Panc1 (cell line): ENCODE measurements around the gene ZNF652. TPM values are rescaled to one million over a fixed set of nuclear protein-coding genes. Genes with fewer than 3 reads are reported as not detected.

Experiments
- ATAC-seq: fragments of 200-7000 bp; cut with Tn5 transposase; 2 replicates; pipeline ENCODE4 v1.9.1; 2020; ENCODE audit warnings: mild to moderate bottlenecking, moderate library complexity
- BruUV-seq: library from RNA; stranded (reverse); fragments of 400-500 nt; replicated peaks from 2 replicates; lab custom pipeline; 2021; lab: Mats Ljungman, UMichigan
- CTCF ChIA-PET: fragments of 300-600 bp; sonication (Branson Sonifier 250); formaldehyde crosslinking; loops from one replicate; lab custom pipeline; 2022; ENCODE audit warnings: antibody characterized with exemption; lab: Charles Lee
- POLR2A ChIA-PET: fragments of 300-600 bp; sonication (Branson Sonifier 250); formaldehyde crosslinking; loops from one replicate; lab custom pipeline; 2022; ENCODE audit warnings: antibody characterized with exemption; lab: Charles Lee
- DNase-seq: peaks from one replicate; pipeline ENCODE4 v3.0.0-alpha.2; 2010; ENCODE audit warnings: low read depth, low spot score
- H3K27ac ChIP-seq: 2 replicates; pipeline ENCODE4 v1.5.1; 2011; ENCODE audit warnings: mild to moderate bottlenecking, low read length, inconsistent platforms
- H3K27me3 ChIP-seq: fragments of 200-500 bp; sonication (Bioruptor generic); 2 replicates; pipeline ENCODE4 v1.6.0; 2014; ENCODE audit warnings: low read length, inconsistent platforms; ENCODE audit not compliant: control insufficient read depth, insufficient read depth
- H3K36me3 ChIP-seq: fragments of 200-500 bp; sonication (Bioruptor generic); 2 replicates; pipeline ENCODE4 v1.5.1; 2014; ENCODE audit warnings: inconsistent platforms, mild to moderate bottlenecking, low read length, moderate library complexity; ENCODE audit not compliant: control insufficient read depth, insufficient read depth
- H3K4me1 ChIP-seq: 2 replicates; pipeline ENCODE4 v1.5.1; 2011; ENCODE audit warnings: inconsistent platforms, mild to moderate bottlenecking, low read length, moderate library complexity; ENCODE audit not compliant: control insufficient read depth, insufficient read depth
- H3K4me3 ChIP-seq, 2 experiments: 2 replicates each; pipeline ENCODE4 v1.5.1; 2011 to 2012; ENCODE audit warnings: low read depth in 2 of 2, low read length in 2 of 2, mild to moderate bottlenecking in 2 of 2, inconsistent platforms in 1 of 2, moderate library complexity in 1 of 2
- H3K9me3 ChIP-seq: fragments of 200-500 bp; sonication (Bioruptor generic); 2 replicates; pipeline ENCODE4 v1.5.1; 2014; ENCODE audit warnings: low read depth, mild to moderate bottlenecking, inconsistent platforms, low read length, moderate library complexity; ENCODE audit not compliant: control insufficient read depth, insufficient read depth
- POLR2AphosphoS5 ChIP-seq: IDR thresholded peaks from 2 replicates; pipeline ENCODE4 v1.6.1; 2012; ENCODE audit warnings: mild to moderate bottlenecking, low read depth, low read length, moderate library complexity
- SIN3A ChIP-seq: IDR thresholded peaks from 2 replicates; pipeline ENCODE4 v1.6.1; 2012; ENCODE audit warnings: low read depth, mild to moderate bottlenecking, low read length, moderate library complexity, borderline replicate concordance; ENCODE audit not compliant: insufficient read depth
- TCF7L2 ChIP-seq: IDR thresholded peaks from 2 replicates; pipeline ENCODE4 v1.6.1; 2011; ENCODE audit warnings: mild to moderate bottlenecking, low read depth, low read length, inconsistent platforms
- in situ Hi-C: cut with HindIII; loops from 2 replicates; pipeline ENCODE4 v1.10.0; 2016; ENCODE audit warnings: low sequenced_read_pairs, low pct_unique_long_range_greater_than_20kb
- intact Hi-C: fragments of 100-400 bp; cut with micrococcal nuclease; formaldehyde crosslinking; loops from one replicate; pipeline ENCODE4 v1.10.0; 2022; ENCODE audit not compliant: unreplicated experiment
- total RNA-seq: library from RNA; stranded (reverse); gene quantifications from one replicate; pipeline ENCODE4 v1.2.1, GENCODE V29; 2021; ENCODE audit not compliant: unreplicated experiment
- TF ChIP-seq, protein P1 (sequence below), 2 experiments: IDR thresholded peaks; 2 replicates each; pipeline ENCODE4 v1.6.1; 2011 to 2012; ENCODE audit warnings: low read depth in 2 of 2, control low read depth in 1 of 2, low read length in 1 of 2, mild to moderate bottlenecking in 1 of 2, moderate library complexity in 1 of 2; ENCODE audit not compliant: insufficient read depth in 1 of 2
- TF ChIP-seq, protein P2 (sequence below): fragments of 450-650 bp; IDR thresholded peaks from 2 replicates; pipeline ENCODE4 v1.5.1; 2017; ENCODE audit warnings: mild to moderate bottlenecking

The ZNF652 gene
- total RNA-seq, 1 experiment from 2014 or later, result 42.4 TPM

DNA sequence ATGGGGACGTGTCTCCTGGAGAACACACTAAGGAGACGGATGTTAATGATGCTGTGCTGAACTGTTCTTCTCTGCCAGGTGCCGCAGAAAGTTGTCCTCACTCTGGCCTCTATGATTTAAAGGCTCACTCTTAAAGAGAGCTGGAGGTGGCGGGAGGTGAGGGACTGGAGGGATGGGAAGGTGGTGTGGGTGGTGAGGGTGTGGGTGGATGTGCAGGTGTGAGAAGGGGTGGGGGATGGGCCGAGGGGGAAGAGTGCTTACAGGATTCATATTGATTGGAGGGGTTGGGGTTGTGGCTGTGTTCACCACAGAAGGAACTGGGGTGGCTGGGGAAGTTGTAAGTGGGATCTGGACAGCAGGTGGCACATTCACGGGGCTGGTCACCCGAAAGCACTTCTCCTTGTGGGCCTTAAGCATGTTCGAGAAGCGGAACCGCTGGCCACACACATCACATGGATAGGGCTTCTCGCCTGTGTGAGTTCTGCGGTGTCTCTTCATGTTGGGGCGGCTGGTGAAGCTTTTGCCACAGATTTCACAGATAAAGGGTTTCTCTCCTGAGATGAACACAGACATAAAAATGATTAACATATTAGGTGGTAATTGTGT lies 63.6 kb downstream of the ZNF652 start:
- no TSS peak for BruUV-seq
- ATAC-seq (no peak), DNase-seq (no peak)
- no peaks in the 10 kb centered on the region for H3K36me3 ChIP-seq
- no peak overlapping the region for H3K27ac ChIP-seq
- no peak overlapping the region for H3K4me3 ChIP-seq
- POLR2A ChIA-PET, result no interaction called here
- CTCF ChIA-PET, result no interaction called here
- no peaks in the 10 kb centered on the region for H3K4me1 ChIP-seq
- in situ Hi-C loops (no loop called here), intact Hi-C loops (loop anchor here (2.0 kb wide), 1 partner anchor 68 kb away; the partner anchor contains the start of gene PHOSPHO1)
- no peaks in the 10 kb centered on the region for H3K27me3 ChIP-seq
- no peaks in the 10 kb centered on the region for H3K9me3 ChIP-seq
- TF ChIP-seq SIN3A, result no peak
- TF ChIP-seq, protein P1, sequence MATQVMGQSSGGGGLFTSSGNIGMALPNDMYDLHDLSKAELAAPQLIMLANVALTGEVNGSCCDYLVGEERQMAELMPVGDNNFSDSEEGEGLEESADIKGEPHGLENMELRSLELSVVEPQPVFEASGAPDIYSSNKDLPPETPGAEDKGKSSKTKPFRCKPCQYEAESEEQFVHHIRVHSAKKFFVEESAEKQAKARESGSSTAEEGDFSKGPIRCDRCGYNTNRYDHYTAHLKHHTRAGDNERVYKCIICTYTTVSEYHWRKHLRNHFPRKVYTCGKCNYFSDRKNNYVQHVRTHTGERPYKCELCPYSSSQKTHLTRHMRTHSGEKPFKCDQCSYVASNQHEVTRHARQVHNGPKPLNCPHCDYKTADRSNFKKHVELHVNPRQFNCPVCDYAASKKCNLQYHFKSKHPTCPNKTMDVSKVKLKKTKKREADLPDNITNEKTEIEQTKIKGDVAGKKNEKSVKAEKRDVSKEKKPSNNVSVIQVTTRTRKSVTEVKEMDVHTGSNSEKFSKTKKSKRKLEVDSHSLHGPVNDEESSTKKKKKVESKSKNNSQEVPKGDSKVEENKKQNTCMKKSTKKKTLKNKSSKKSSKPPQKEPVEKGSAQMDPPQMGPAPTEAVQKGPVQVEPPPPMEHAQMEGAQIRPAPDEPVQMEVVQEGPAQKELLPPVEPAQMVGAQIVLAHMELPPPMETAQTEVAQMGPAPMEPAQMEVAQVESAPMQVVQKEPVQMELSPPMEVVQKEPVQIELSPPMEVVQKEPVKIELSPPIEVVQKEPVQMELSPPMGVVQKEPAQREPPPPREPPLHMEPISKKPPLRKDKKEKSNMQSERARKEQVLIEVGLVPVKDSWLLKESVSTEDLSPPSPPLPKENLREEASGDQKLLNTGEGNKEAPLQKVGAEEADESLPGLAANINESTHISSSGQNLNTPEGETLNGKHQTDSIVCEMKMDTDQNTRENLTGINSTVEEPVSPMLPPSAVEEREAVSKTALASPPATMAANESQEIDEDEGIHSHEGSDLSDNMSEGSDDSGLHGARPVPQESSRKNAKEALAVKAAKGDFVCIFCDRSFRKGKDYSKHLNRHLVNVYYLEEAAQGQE (IDR thresholded peaks at IDR 0.05; ENCODE audit: insufficient read depth in 1 of 2, low read depth in 2 of 2, low read length in 1 of 2), result no peak
- TF ChIP-seq POLR2AphosphoS5, result no peak
- TF ChIP-seq, protein P2, sequence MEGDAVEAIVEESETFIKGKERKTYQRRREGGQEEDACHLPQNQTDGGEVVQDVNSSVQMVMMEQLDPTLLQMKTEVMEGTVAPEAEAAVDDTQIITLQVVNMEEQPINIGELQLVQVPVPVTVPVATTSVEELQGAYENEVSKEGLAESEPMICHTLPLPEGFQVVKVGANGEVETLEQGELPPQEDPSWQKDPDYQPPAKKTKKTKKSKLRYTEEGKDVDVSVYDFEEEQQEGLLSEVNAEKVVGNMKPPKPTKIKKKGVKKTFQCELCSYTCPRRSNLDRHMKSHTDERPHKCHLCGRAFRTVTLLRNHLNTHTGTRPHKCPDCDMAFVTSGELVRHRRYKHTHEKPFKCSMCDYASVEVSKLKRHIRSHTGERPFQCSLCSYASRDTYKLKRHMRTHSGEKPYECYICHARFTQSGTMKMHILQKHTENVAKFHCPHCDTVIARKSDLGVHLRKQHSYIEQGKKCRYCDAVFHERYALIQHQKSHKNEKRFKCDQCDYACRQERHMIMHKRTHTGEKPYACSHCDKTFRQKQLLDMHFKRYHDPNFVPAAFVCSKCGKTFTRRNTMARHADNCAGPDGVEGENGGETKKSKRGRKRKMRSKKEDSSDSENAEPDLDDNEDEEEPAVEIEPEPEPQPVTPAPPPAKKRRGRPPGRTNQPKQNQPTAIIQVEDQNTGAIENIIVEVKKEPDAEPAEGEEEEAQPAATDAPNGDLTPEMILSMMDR, result no peak
- TF ChIP-seq TCF7L2, result no peak

DNA sequence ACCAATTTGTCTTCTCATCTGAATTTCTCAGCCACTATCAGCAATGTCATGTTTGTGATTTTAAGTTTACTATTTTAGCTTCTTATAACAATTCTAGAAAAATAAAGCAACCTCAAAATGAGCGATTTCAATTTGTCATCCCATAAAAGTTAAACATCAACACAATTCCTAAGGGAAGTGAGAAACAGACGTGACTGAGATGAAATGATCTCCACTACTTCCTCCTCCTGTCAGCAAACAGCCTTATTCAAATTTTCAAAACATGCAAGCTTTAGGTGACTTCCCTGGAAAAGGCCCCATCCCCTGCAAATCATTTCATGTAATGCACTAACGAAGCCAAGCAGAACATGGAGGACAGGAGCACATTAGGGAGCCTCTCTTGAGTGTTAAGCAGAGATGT lies 64.9 kb downstream of the ZNF652 start:
- no peaks in the 10 kb centered on the region for H3K9me3 ChIP-seq
- BruUV-seq, result no TSS peak
- H3K4me1 ChIP-seq, result no peaks in the 10 kb centered on the region
- H3K36me3 ChIP-seq, result no peaks in the 10 kb centered on the region
- TF ChIP-seq SIN3A, result no peak
- no peak for TF ChIP-seq TCF7L2
- TF ChIP-seq, protein P1 (IDR thresholded peaks at IDR 0.05; ENCODE audit: insufficient read depth in 1 of 2, low read depth in 2 of 2, low read length in 1 of 2), result no peak
- TF ChIP-seq, protein P2, result no peak
- TF ChIP-seq POLR2AphosphoS5, result no peak
- ChIA-PET CTCF (interaction anchor here (0.5 to 0.6 kb wide), 2 partner anchors 10 to 499 kb away, joined by 3 read pairs; no protein-coding TSS in a partner anchor), POLR2A (no interaction called here)
- no peak overlapping the region for H3K27ac ChIP-seq
- H3K27me3 ChIP-seq, result no peaks in the 10 kb centered on the region
- ATAC-seq, result no peak
- no peak overlapping the region for H3K4me3 ChIP-seq
- in situ Hi-C loops, result no loop called here
- DNase-seq, result no peak
- intact Hi-C loops, result no loop called here
